ENCODE data around the gene NOS1AP.

Gene NOS1AP

DNA sequence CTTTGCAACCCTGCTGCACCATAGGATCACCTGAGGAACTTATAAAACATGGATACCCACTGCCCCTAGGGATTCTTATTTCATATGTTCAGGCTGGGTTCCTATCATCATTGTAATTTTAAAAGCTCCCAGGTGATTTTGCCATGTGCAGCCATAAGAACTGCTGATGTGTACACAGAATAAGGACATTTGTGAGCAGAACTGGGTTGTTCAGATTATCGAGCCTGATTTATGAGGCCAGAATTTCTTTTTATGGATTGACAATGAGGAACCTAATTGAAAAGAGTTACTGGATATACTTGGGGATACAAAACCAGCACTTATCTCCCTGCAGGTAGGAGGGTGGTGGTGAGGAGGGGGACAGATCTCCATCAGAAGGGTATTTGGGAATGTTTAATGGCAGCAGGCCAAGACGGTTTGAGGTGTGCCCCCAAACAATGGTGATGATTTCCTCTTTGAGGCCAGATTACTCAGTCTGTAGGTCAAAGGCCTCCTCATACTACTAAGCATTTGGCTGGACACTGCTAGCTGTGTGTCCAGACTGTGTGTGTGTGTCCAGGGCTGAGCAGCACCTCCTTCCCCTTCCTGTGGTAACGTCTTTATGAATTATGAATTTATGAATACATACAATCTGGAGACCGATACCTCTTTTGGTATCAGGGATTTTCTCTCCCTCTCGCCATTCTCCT is 18.9 kb downstream of the NOS1AP start:
- Histone ChIP-seq H3K36me3 (ENCODE audit: control insufficient read depth, insufficient read depth, low read length) (no peaks in the 10 kb centered on the region), H3K18ac (ENCODE audit: low read length) (no peak overlapping the region), H3K9ac (ENCODE audit: low read length) (no peak overlapping the region), H3K23ac (ENCODE audit: low read length) (no peak overlapping the region), H2AK5ac (ENCODE audit: low read length) (no peak overlapping the region), H3K4ac (ENCODE audit: low read depth, low read length) (no peak overlapping the region), H3K27ac (ENCODE audit: low read depth, low read length) (no peak overlapping the region), H3K27me3 (ENCODE audit: insufficient read depth, low read length, poor library complexity) (no peaks in the 10 kb centered on the region), H3K4me1 (ENCODE audit: control insufficient read depth, low read depth, low read length) (peaks cover 8% of the 10 kb centered on the region), H3K79me1 (ENCODE audit: low read length) (peaks cover 4% of the 10 kb centered on the region), H4K8ac (ENCODE audit: low read depth, low read length) (no peak overlapping the region), H2BK120ac (ENCODE audit: low read depth, low read length) (no peak overlapping the region), H3K56ac (ENCODE audit: low read length) (no peak overlapping the region), H3K4me2 (ENCODE audit: low read length) (no peak overlapping the region), H3K4me3 (ENCODE audit: low read length) (no peak overlapping the region), H2BK5ac (ENCODE audit: low read length) (no peak overlapping the region), H3K79me2 (ENCODE audit: control insufficient read depth, insufficient read depth, low read length) (peaks cover 11% of the 10 kb centered on the region), H2BK15ac (replicated peaks; ENCODE audit: low read depth) (no peak overlapping the region), H4K5ac (ENCODE audit: low read length) (no peak overlapping the region)
- no peak for DNase-seq
- WGBS (ENCODE audit: extremely low coverage, insufficient coverage, low lambda C conversion rate) = no CpG with 5 or more reads among the region's 5 CpGs

DNA sequence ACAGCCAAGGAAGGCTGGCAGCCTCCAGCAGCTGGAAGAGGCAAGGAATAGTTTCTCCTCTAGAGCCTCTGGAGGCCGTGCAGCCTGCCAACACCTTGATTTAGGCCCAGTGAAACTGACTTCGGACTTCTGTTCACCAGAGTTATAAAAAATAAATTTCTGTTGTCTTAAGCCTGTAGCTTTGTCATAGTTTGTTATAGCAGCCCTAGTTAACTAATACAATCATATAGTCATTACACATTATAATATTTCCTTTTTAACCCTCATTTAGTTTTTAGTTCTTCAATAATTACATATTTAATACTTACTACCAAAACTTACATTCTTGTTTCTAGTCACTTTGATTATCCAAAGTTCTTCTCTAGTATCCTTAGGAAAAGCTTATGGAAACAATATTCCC is 20.3 kb downstream of the NOS1AP start:
- Histone ChIP-seq H3K79me1 (ENCODE audit: low read length) (peaks cover 5% of the 10 kb centered on the region), H3K27ac (ENCODE audit: low read depth, low read length) (no peak overlapping the region), H3K36me3 (ENCODE audit: control insufficient read depth, insufficient read depth, low read length) (no peaks in the 10 kb centered on the region), H2AK5ac (ENCODE audit: low read length) (no peak overlapping the region), H4K8ac (ENCODE audit: low read depth, low read length) (no peak overlapping the region), H3K4ac (ENCODE audit: low read depth, low read length) (no peak overlapping the region), H3K56ac (ENCODE audit: low read length) (no peak overlapping the region), H3K9ac (ENCODE audit: low read length) (no peak overlapping the region), H3K4me1 (ENCODE audit: control insufficient read depth, low read depth, low read length) (peaks cover 8% of the 10 kb centered on the region), H3K23ac (ENCODE audit: low read length) (no peak overlapping the region), H3K18ac (ENCODE audit: low read length) (no peak overlapping the region), H4K5ac (ENCODE audit: low read length) (no peak overlapping the region), H3K27me3 (ENCODE audit: insufficient read depth, low read length, poor library complexity) (no peaks in the 10 kb centered on the region), H2BK15ac (replicated peaks; ENCODE audit: low read depth) (no peak overlapping the region), H3K4me2 (ENCODE audit: low read length) (no peak overlapping the region), H3K79me2 (ENCODE audit: control insufficient read depth, insufficient read depth, low read length) (peaks cover 7% of the 10 kb centered on the region), H3K4me3 (ENCODE audit: low read length) (no peak overlapping the region), H2BK5ac (ENCODE audit: low read length) (no peak overlapping the region), H2BK120ac (ENCODE audit: low read depth, low read length) (no peak overlapping the region)
- no CpG with 5 or more reads among the region's 2 CpGs for WGBS (ENCODE audit: extremely low coverage, insufficient coverage, low lambda C conversion rate)
- no peak for DNase-seq

GRCh38 chr1:162090378-162090777 is 20.9 kb downstream of the NOS1AP start:
- no CpG with 5 or more reads among the region's 2 CpGs for WGBS (ENCODE audit: extremely low coverage, insufficient coverage, low lambda C conversion rate)
- Histone ChIP-seq H3K79me1 (ENCODE audit: low read length) (peaks cover 8% of the 10 kb centered on the region), H3K56ac (ENCODE audit: low read length) (no peak overlapping the region)

GRCh38 chr1:162091681-162092524 is 22.4 kb downstream of the NOS1AP start:
- WGBS (ENCODE audit: extremely low coverage, insufficient coverage, low lambda C conversion rate) = no CpG with 5 or more reads among the region's 4 CpGs
- H3K36me3 ChIP-seq (ENCODE audit: control insufficient read depth, insufficient read depth, low read length) = no peaks in the 10 kb centered on the region
- H2AK5ac ChIP-seq (ENCODE audit: low read length) = no peak overlapping the region
- peaks cover 8% of the 10 kb centered on the region for H3K4me1 ChIP-seq (ENCODE audit: control insufficient read depth, low read depth, low read length)
- no peak overlapping the region for H2BK5ac ChIP-seq (ENCODE audit: low read length)
- H3K4me2 ChIP-seq (ENCODE audit: low read length) = no peak overlapping the region
- DNase-seq = peak; percentile 73
- no peak overlapping the region for H2BK120ac ChIP-seq (ENCODE audit: low read depth, low read length)
- peak overlapping the region; percentile 12 for H3K56ac ChIP-seq (ENCODE audit: low read length)
- H3K9ac ChIP-seq (ENCODE audit: low read length) = peak overlapping the region; percentile 11
- no peak overlapping the region for H4K8ac ChIP-seq (ENCODE audit: low read depth, low read length)
- H3K18ac ChIP-seq (ENCODE audit: low read length) = no peak overlapping the region
- no peaks in the 10 kb centered on the region for H3K27me3 ChIP-seq (ENCODE audit: insufficient read depth, low read length, poor library complexity)
- no peak overlapping the region for H3K4me3 ChIP-seq (ENCODE audit: low read length)
- H3K23ac ChIP-seq (ENCODE audit: low read length) = no peak overlapping the region
- H3K79me2 ChIP-seq (ENCODE audit: control insufficient read depth, insufficient read depth, low read length) = peaks cover 5% of the 10 kb centered on the region
- H3K4ac ChIP-seq (ENCODE audit: low read depth, low read length) = no peak overlapping the region
- no peak overlapping the region for H2BK15ac ChIP-seq (replicated peaks; ENCODE audit: low read depth)
- H3K79me1 ChIP-seq (ENCODE audit: low read length) = peaks cover 8% of the 10 kb centered on the region
- no peak overlapping the region for H3K27ac ChIP-seq (ENCODE audit: low read depth, low read length)
- no peak overlapping the region for H4K5ac ChIP-seq (ENCODE audit: low read length)

More at GRCh38 chr1:162090378-162090777, 20.9 kb downstream of the NOS1AP start:
- DNase-seq = no peak
- H3K27me3 ChIP-seq (ENCODE audit: insufficient read depth, low read length, poor library complexity) = no peaks in the 10 kb centered on the region
- H3K27ac ChIP-seq (ENCODE audit: low read depth, low read length) = no peak overlapping the region
- H3K4me2 ChIP-seq (ENCODE audit: low read length) = no peak overlapping the region
- H3K18ac ChIP-seq (ENCODE audit: low read length) = no peak overlapping the region
- H2BK15ac ChIP-seq (replicated peaks; ENCODE audit: low read depth) = no peak overlapping the region
- H3K4me3 ChIP-seq (ENCODE audit: low read length) = no peak overlapping the region
- no peak overlapping the region for H3K23ac ChIP-seq (ENCODE audit: low read length)
- H3K4ac ChIP-seq (ENCODE audit: low read depth, low read length) = no peak overlapping the region
- H2BK120ac ChIP-seq (ENCODE audit: low read depth, low read length) = no peak overlapping the region
- H4K5ac ChIP-seq (ENCODE audit: low read length) = no peak overlapping the region
- H3K79me2 ChIP-seq (ENCODE audit: control insufficient read depth, insufficient read depth, low read length) = peaks cover 7% of the 10 kb centered on the region
- H3K9ac ChIP-seq (ENCODE audit: low read length) = no peak overlapping the region
- H2AK5ac ChIP-seq (ENCODE audit: low read length) = no peak overlapping the region
- H2BK5ac ChIP-seq (ENCODE audit: low read length) = no peak overlapping the region
- H4K8ac ChIP-seq (ENCODE audit: low read depth, low read length) = no peak overlapping the region
- peaks cover 8% of the 10 kb centered on the region for H3K4me1 ChIP-seq (ENCODE audit: control insufficient read depth, low read depth, low read length)
- no peaks in the 10 kb centered on the region for H3K36me3 ChIP-seq (ENCODE audit: control insufficient read depth, insufficient read depth, low read length)

- H3K18ac ChIP-seq (ENCODE audit: low read length) = no peak overlapping the region
- no peaks in the 10 kb centered on the region for H3K36me3 ChIP-seq (ENCODE audit: control insufficient read depth, insufficient read depth, low read length)
- no peak overlapping the region for H2BK15ac ChIP-seq (replicated peaks; ENCODE audit: low read depth)
- H4K8ac ChIP-seq (ENCODE audit: low read depth, low read length) = no peak overlapping the region
- DNase-seq = no peak
- no peak overlapping the region for H4K5ac ChIP-seq (ENCODE audit: low read length)
- H3K9ac ChIP-seq (ENCODE audit: low read length) = no peak overlapping the region
- H3K79me2 ChIP-seq (ENCODE audit: control insufficient read depth, insufficient read depth, low read length) = peaks cover 5% of the 10 kb centered on the region
- H2BK5ac ChIP-seq (ENCODE audit: low read length) = no peak overlapping the region
- no peak overlapping the region for H3K23ac ChIP-seq (ENCODE audit: low read length)
- H3K27ac ChIP-seq (ENCODE audit: low read depth, low read length) = no peak overlapping the region
- no peak overlapping the region for H2BK120ac ChIP-seq (ENCODE audit: low read depth, low read length)
- peaks cover 6% of the 10 kb centered on the region for H3K79me1 ChIP-seq (ENCODE audit: low read length)
- H3K4me2 ChIP-seq (ENCODE audit: low read length) = no peak overlapping the region
- H3K4me3 ChIP-seq (ENCODE audit: low read length) = no peak overlapping the region
- no CpG with 5 or more reads among the region's 1 CpG for WGBS (ENCODE audit: extremely low coverage, insufficient coverage, low lambda C conversion rate)
- no peak overlapping the region for H3K56ac ChIP-seq (ENCODE audit: low read length)
- peaks cover 8% of the 10 kb centered on the region for H3K4me1 ChIP-seq (ENCODE audit: control insufficient read depth, low read depth, low read length)
- no peak overlapping the region for H3K4ac ChIP-seq (ENCODE audit: low read depth, low read length)
- H2AK5ac ChIP-seq (ENCODE audit: low read length) = no peak overlapping the region
- H3K27me3 ChIP-seq (ENCODE audit: insufficient read depth, low read length, poor library complexity) = no peaks in the 10 kb centered on the region
Measured at GRCh38 chr1:162093095-162093494, 23.6 kb downstream of the NOS1AP start.
